GM20431 (cell line): ENCODE results near the gene PLK1.
"Not testable (repeated sequence)": the region's sequence is repeated elsewhere in the genome, so short reads cannot be mapped to it uniquely, and the experiment has no call there.

Source experiments
- in situ Hi-C: fragments of 300-500 bp; cut with MseI, MboI; formaldehyde crosslinking; loops from one replicate; pipeline ENCODE4 v1.15.0; 2020; ENCODE audit warnings: low sequenced_read_pairs; ENCODE audit not compliant: unreplicated experiment

Gene PLK1

GRCh38 chr16:23705517-23705902 lies 26.8 kb downstream of the PLK1 start:
- in situ Hi-C loops, result no loop called here

GRCh38 chr16:23706439-23706838 lies 27.8 kb downstream of the PLK1 start:
- in situ Hi-C loops, result no loop called here

- in situ Hi-C loops, result no loop called here
Measured at GRCh38 chr16:23709536-23709935, 30.8 kb downstream of the PLK1 start.

GRCh38 chr16:23710008-23710407 lies 31.3 kb downstream of the PLK1 start:
- in situ Hi-C loops, result no loop called here

GRCh38 chr16:23710504-23710903 lies 31.8 kb downstream of the PLK1 start:
- in situ Hi-C loops, result no loop called here

- in situ Hi-C loops, result no loop called here
Measured at GRCh38 chr16:23711785-23712184, 33.1 kb downstream of the PLK1 start.

- in situ Hi-C loops, result no loop called here
Measured at GRCh38 chr16:23712976-23713375, 34.3 kb downstream of the PLK1 start, which contains the start of gene ERN2. Gene ERN2 (minus strand): TSS chr16:23713222. CDS start chr16:23713187, 35 bp downstream.

- in situ Hi-C loops, result no loop called here
Measured at GRCh38 chr16:23716484-23716883, 37.8 kb downstream of the PLK1 start.

GRCh38 chr16:23722613-23723240 lies 44.0 kb downstream of the PLK1 start:
- in situ Hi-C loops, result not testable (repeated sequence)

GRCh38 chr16:23724096-23724784 lies 45.6 kb downstream of the PLK1 start:
- in situ Hi-C loops, result no loop called here

GRCh38 chr16:23724785-23725131 lies 46.1 kb downstream of the PLK1 start:
- in situ Hi-C loops, result no loop called here

GRCh38 chr16:23726710-23727109 lies 48.0 kb downstream of the PLK1 start:
- in situ Hi-C loops, result no loop called here

GRCh38 chr16:23728112-23728477 lies 49.4 kb downstream of the PLK1 start:
- in situ Hi-C loops, result no loop called here

- in situ Hi-C loops, result no loop called here
Measured at GRCh38 chr16:23729503-23730424, 51.1 kb downstream of the PLK1 start.

GRCh38 chr16:23734176-23734893 lies 55.6 kb downstream of the PLK1 start:
- in situ Hi-C loops, result no loop called here

- in situ Hi-C loops, result not testable (repeated sequence)
Measured at GRCh38 chr16:23737423-23738028, 58.8 kb downstream of the PLK1 start.

- in situ Hi-C loops, result no loop called here
Measured at GRCh38 chr16:23739516-23739915, 60.8 kb downstream of the PLK1 start.
